IMR-90 (cell line): Measurements from ENCODE around the gene UACA. TPM values are rescaled to one million over a fixed set of nuclear protein-coding genes. Genes with fewer than 3 reads are reported as not detected.

ENCODE experiments used
- ATAC-seq: fragments of 200-7000 bp; cut with Tn5 transposase; 2 replicates; pipeline ENCODE4 v1.9.1; 2020; ENCODE audit warnings: low read depth, mild to moderate bottlenecking, moderate library complexity
- BruUV-seq: library from RNA; stranded (reverse); fragments of 400-500 nt; replicated peaks from 2 replicates; lab custom pipeline; 2021; lab: Mats Ljungman, UMichigan
- CTCF ChIA-PET: fragments of 300-600 bp; formaldehyde crosslinking; extraction: SDS; loops from one replicate; lab custom pipeline; 2021; ENCODE audit warnings: antibody characterized with exemption; lab: Yijun Ruan, JAX
- POLR2A ChIA-PET: fragments of 300-600 bp; sonication (Branson Sonifier 250); formaldehyde crosslinking; loops from one replicate; lab custom pipeline; 2022; ENCODE audit warnings: antibody characterized with exemption; ENCODE audit not compliant: unreplicated experiment; lab: Charles Lee
- DNase-seq: peaks from one replicate; pipeline ENCODE4 v3.0.0; 2013
- H2AFZ ChIP-seq: replicated peaks from 2 replicates; pipeline ENCODE3; 2013; ENCODE audit warnings: low read length, mild to moderate bottlenecking; ENCODE audit not compliant: poor library complexity
- H2AK5ac ChIP-seq: 2 replicates; pipeline ENCODE4 v1.6.1; 2013; ENCODE audit warnings: low read depth, low read length, inconsistent platforms
- H2AK9ac ChIP-seq: replicated peaks from 2 replicates; pipeline ENCODE3; 2013; ENCODE audit warnings: mild to moderate bottlenecking, low read depth, low read length, moderate library complexity; ENCODE audit not compliant: poor library complexity
- H2BK120ac ChIP-seq: 2 replicates; pipeline ENCODE4 v1.6.1; 2013; ENCODE audit warnings: low read depth, low read length, inconsistent platforms
- H2BK15ac ChIP-seq: 3 replicates; pipeline ENCODE4 v1.6.1; 2013; ENCODE audit warnings: low read depth, low read length, inconsistent platforms
- H2BK20ac ChIP-seq: 2 replicates; pipeline ENCODE4 v1.6.1; 2013; ENCODE audit warnings: low read depth, mild to moderate bottlenecking, inconsistent platforms, low read length, moderate library complexity
- H2BK5ac ChIP-seq: 2 replicates; pipeline ENCODE4 v1.6.1; 2013; ENCODE audit warnings: mild to moderate bottlenecking, low read depth, low read length, inconsistent platforms; ENCODE audit not compliant: poor library complexity, severe bottlenecking
- H3K14ac ChIP-seq: replicated peaks from 2 replicates; pipeline ENCODE4 v1.6.1; 2013; ENCODE audit warnings: low read depth, low read length, inconsistent platforms
- H3K18ac ChIP-seq: 2 replicates; pipeline ENCODE4 v1.6.1; 2013; ENCODE audit warnings: low read depth, low read length, control low read depth
- H3K23ac ChIP-seq: 2 replicates; pipeline ENCODE4 v1.6.1; 2013; ENCODE audit warnings: low read depth, low read length, inconsistent platforms
- H3K27ac ChIP-seq: 2 replicates; pipeline ENCODE4 v1.5.1; 2013; ENCODE audit warnings: mild to moderate bottlenecking, control low read depth, low read length; ENCODE audit not compliant: insufficient read depth
- H3K27me3 ChIP-seq: 2 replicates; pipeline ENCODE4 v1.6.1; 2013; ENCODE audit warnings: low read length; ENCODE audit not compliant: control insufficient read depth, insufficient read depth
- H3K36me3 ChIP-seq: 2 replicates; pipeline ENCODE4 v1.6.1; 2013; ENCODE audit warnings: low read length, mixed read lengths; ENCODE audit not compliant: control insufficient read depth, insufficient read depth
- H3K4ac ChIP-seq: 2 replicates; pipeline ENCODE4 v1.6.1; 2013; ENCODE audit warnings: low read depth, low read length, inconsistent platforms
- H3K4me1 ChIP-seq: 2 replicates; pipeline ENCODE4 v1.6.1; 2013; ENCODE audit warnings: low read length, mixed read lengths; ENCODE audit not compliant: control insufficient read depth, insufficient read depth
- H3K4me2 ChIP-seq: 2 replicates; pipeline ENCODE4 v1.6.1; 2013; ENCODE audit warnings: low read depth, mild to moderate bottlenecking, control low read depth, low read length, moderate library complexity
- H3K4me3 ChIP-seq: 2 replicates; pipeline ENCODE4 v1.5.1; 2013; ENCODE audit warnings: low read depth, mild to moderate bottlenecking, control low read depth, low read length, moderate library complexity; ENCODE audit not compliant: insufficient read depth
- H3K56ac ChIP-seq: 2 replicates; pipeline ENCODE4 v1.6.1; 2013; ENCODE audit warnings: low read length, inconsistent platforms; ENCODE audit not compliant: insufficient read depth; ENCODE audit errors: extremely low read depth
- H3K79me1 ChIP-seq, 2 experiments: 2 replicates each; pipeline ENCODE4 v1.6.1; 2013; ENCODE audit warnings: low read length in 2 of 2, inconsistent platforms in 1 of 2, low read depth in 1 of 2
- H3K9ac ChIP-seq: 2 replicates; pipeline ENCODE4 v1.6.1; 2013; ENCODE audit warnings: low read depth, low read length, control low read depth
- H3K9me1 ChIP-seq: 2 replicates; pipeline ENCODE4 v1.6.1; 2013; ENCODE audit warnings: low read length, inconsistent platforms; ENCODE audit not compliant: insufficient read depth
- H3K9me3 ChIP-seq: 2 replicates; pipeline ENCODE4 v1.6.1; 2013; ENCODE audit warnings: low read length; ENCODE audit not compliant: control insufficient read depth, insufficient read depth
- H4K20me1 ChIP-seq: 2 replicates; pipeline ENCODE4 v1.6.1; 2013; ENCODE audit warnings: low read length, inconsistent platforms; ENCODE audit not compliant: insufficient read depth
- H4K5ac ChIP-seq: 2 replicates; pipeline ENCODE4 v1.6.1; 2013; ENCODE audit warnings: mild to moderate bottlenecking, low read depth, low read length, control low read depth
- H4K8ac ChIP-seq, 2 experiments: 2 replicates each; pipeline ENCODE4 v1.6.1; 2013; ENCODE audit warnings: low read depth in 2 of 2, low read length in 2 of 2, control low read depth in 1 of 2, inconsistent platforms in 1 of 2
- H4K91ac ChIP-seq: 2 replicates; pipeline ENCODE4 v1.6.1; 2013; ENCODE audit warnings: low read depth, low read length, inconsistent platforms; ENCODE audit not compliant: insufficient read depth
- CEBPB ChIP-seq: IDR thresholded peaks from 2 replicates; pipeline ENCODE4 v1.6.1; 2012; ENCODE audit warnings: low read depth, low read length, improper control_type of control experiment
- CHD1 ChIP-seq: IDR thresholded peaks from 2 replicates; pipeline ENCODE4 v1.6.1; 2012; ENCODE audit warnings: low read depth, low read length, improper control_type of control experiment
- CTCF ChIP-seq: conservative IDR thresholded peaks from 2 replicates; pipeline ENCODE4 v1.5.1; 2012; ENCODE audit warnings: mild to moderate bottlenecking, low read depth, low read length, improper control_type of control experiment
- FOS ChIP-seq: fragments of 150-350 bp; IDR thresholded peaks from 2 replicates; pipeline ENCODE4 v1.6.1; 2016; ENCODE audit warnings: low read depth, low read length
- MAZ ChIP-seq: IDR thresholded peaks from 2 replicates; pipeline ENCODE4 v1.6.1; 2012; ENCODE audit warnings: low read depth, mild to moderate bottlenecking, low read length, improper control_type of control experiment, moderate library complexity, borderline replicate concordance
- MXI1 ChIP-seq: IDR thresholded peaks from 2 replicates; pipeline ENCODE4 v1.6.1; 2012; ENCODE audit warnings: low read depth, mild to moderate bottlenecking, low read length, moderate library complexity, borderline replicate concordance
- NFE2L2 ChIP-seq: fragments of 150-350 bp; IDR thresholded peaks from 2 replicates; pipeline ENCODE4 v1.6.1; 2016; ENCODE audit warnings: low read depth, mild to moderate bottlenecking, low read length
- POLR2A ChIP-seq: IDR thresholded peaks from 2 replicates; pipeline ENCODE4 v1.6.1; 2012; ENCODE audit warnings: mild to moderate bottlenecking, low read depth, low read length
- RAD21 ChIP-seq: IDR thresholded peaks from 2 replicates; pipeline ENCODE4 v1.6.1; 2012; ENCODE audit warnings: low read length, improper control_type of control experiment
- RCOR1 ChIP-seq: IDR thresholded peaks from 2 replicates; pipeline ENCODE4 v1.6.1; 2012; ENCODE audit warnings: mild to moderate bottlenecking, low read length, improper control_type of control experiment; ENCODE audit not compliant: insufficient replicate concordance
- RFX5 ChIP-seq: IDR thresholded peaks from 2 replicates; pipeline ENCODE4 v1.8.0; 2012; ENCODE audit warnings: low read depth, mild to moderate bottlenecking, low read length, moderate library complexity
- SMC3 ChIP-seq: fragments of 150-350 bp; IDR thresholded peaks from 2 replicates; pipeline ENCODE4 v1.6.1; 2016; ENCODE audit warnings: low read depth, mild to moderate bottlenecking, antibody characterized with exemption, low read length, moderate library complexity
- WGBS, 2 experiments: methylation state at CpG; one replicate each; pipeline versions ENCODE4 v1.1.5 to v1.1.7; 2013; ENCODE audit warnings: missing lambda C conversion rate in 2 of 2; ENCODE audit not compliant: insufficient read length in 1 of 2; ENCODE audit errors: extremely low coverage in 2 of 2; 5-methylcytosine and 5-hydroxymethylcytosine counted together
- dilution Hi-C: fragments of 300-500 bp; cut with HindIII; formaldehyde crosslinking; loops from one replicate; pipeline ENCODE4 v1.14.3; 2018; ENCODE audit warnings: low sequenced_read_pairs; ENCODE audit not compliant: unreplicated experiment
- in situ Hi-C: fragments of 300-500 bp; cut with MboI; formaldehyde crosslinking; loops from 3 replicates; pipeline ENCODE4 v1.14.3; 2019; ENCODE audit warnings: low sequenced_read_pairs, inconsistent platforms, mixed read lengths
- intact Hi-C: fragments of 100-400 bp; cut with micrococcal nuclease; formaldehyde crosslinking; loops from 2 replicates; pipeline ENCODE4 v1.10.0; 2022
- polyA plus RNA-seq, 3 experiments: library from polyadenylated mRNA; depleted of rRNA; stranded (reverse); fragments of >200 nt; gene quantifications; 2 replicates each; pipeline ENCODE4 v1.2.3, GENCODE V29; 2012; ENCODE audit warnings: low replicate concordance in 1 of 3
- total RNA-seq: library from RNA; depleted of rRNA; stranded (reverse); fragments of >200 nt; gene quantifications from 2 replicates; pipeline ENCODE4 v1.2.3, GENCODE V29; 2012

UACA gene
- total and polyA plus RNA-seq, 2 of the 4 experiments (the other 2 are of a cell fraction) = 156 to 507 TPM

GRCh38 chr15:70714565-70714964 is 48.8 kb downstream of the UACA start:
- BruUV-seq = no TSS peak
- Histone ChIP-seq H3K14ac (no peak overlapping the region), H4K91ac (no peak overlapping the region), H2AFZ (no peak overlapping the region), H3K18ac (no peak overlapping the region), H2BK5ac (peak overlapping the region; percentile 69), H2BK15ac (no peak overlapping the region), H3K79me1 (peaks cover 32 to 72% of the 10 kb centered on the region in 2 experiments), H3K9ac (no peak overlapping the region), H3K56ac (no peak overlapping the region), H3K4me3 (no peak overlapping the region), H4K20me1 (peaks cover 64% of the 10 kb centered on the region), H2AK5ac (no peak overlapping the region), H3K9me3 (no peaks in the 10 kb centered on the region), H4K8ac (no peak overlapping the region), H3K4me2 (no peak overlapping the region), H3K4me1 (peaks cover 23% of the 10 kb centered on the region), H3K9me1 (peaks cover 17% of the 10 kb centered on the region), H2AK9ac (no peak overlapping the region), H3K27ac (no peak overlapping the region), H3K27me3 (no peaks in the 10 kb centered on the region), H2BK120ac (no peak overlapping the region), H3K36me3 (peaks cover 1% of the 10 kb centered on the region; the same call in 1 of the 2 replicates), H3K4ac (no peak overlapping the region), H2BK20ac (no peak overlapping the region), H3K23ac (no peak overlapping the region), H4K5ac (no peak overlapping the region)
- no peak for DNase-seq
- ATAC-seq = no peak
- POLR2A ChIA-PET = no interaction called here
- TF ChIP-seq MXI1 = no peak
- no peak for TF ChIP-seq CEBPB
- TF ChIP-seq POLR2A = no peak
- TF ChIP-seq SMC3 = no peak
- no peak for TF ChIP-seq NFE2L2
- no peak for TF ChIP-seq MAZ
- no peak for TF ChIP-seq RCOR1
- no peak for TF ChIP-seq RAD21
- no peak for TF ChIP-seq FOS
- TF ChIP-seq RFX5 = no peak
- no peak for TF ChIP-seq CTCF
- no peak for TF ChIP-seq CHD1
- in situ Hi-C loops (no loop called here), intact Hi-C loops (no loop called here), dilution Hi-C loops (no loop called here)
- WGBS, 2 experiments = no CpG with 5 or more reads among the region's 3 CpGs
- CTCF ChIA-PET = interaction anchor here (1.6 to 2.1 kb wide), 2 partner anchors 13 to 97 kb away, joined by 5 to 6 read pairs; no protein-coding TSS in a partner anchor
